H54 (cell line): ENCODE results near the gene ASB16.
"Not testable (repeated sequence)": the region's sequence is repeated elsewhere in the genome, so short reads cannot be mapped to it uniquely, and the experiment has no call there.

Experiments
- DNase-seq: peaks from one replicate; pipeline ENCODE4 v3.0.0; 2011; ENCODE audit warnings: low spot score, mixed read lengths; ENCODE audit not compliant: insufficient read length
- FAIRE-seq: peaks from 3 replicates; lab custom pipeline; 2011; peaks lifted over from hg19 to GRCh38; lab: Jason Lieb, UNC
- POLR2A ChIP-seq: IDR thresholded peaks from 2 replicates; pipeline ENCODE4 v1.6.1; 2011; ENCODE audit warnings: low read depth, mild to moderate bottlenecking, low read length

ASB16 gene

DNA sequence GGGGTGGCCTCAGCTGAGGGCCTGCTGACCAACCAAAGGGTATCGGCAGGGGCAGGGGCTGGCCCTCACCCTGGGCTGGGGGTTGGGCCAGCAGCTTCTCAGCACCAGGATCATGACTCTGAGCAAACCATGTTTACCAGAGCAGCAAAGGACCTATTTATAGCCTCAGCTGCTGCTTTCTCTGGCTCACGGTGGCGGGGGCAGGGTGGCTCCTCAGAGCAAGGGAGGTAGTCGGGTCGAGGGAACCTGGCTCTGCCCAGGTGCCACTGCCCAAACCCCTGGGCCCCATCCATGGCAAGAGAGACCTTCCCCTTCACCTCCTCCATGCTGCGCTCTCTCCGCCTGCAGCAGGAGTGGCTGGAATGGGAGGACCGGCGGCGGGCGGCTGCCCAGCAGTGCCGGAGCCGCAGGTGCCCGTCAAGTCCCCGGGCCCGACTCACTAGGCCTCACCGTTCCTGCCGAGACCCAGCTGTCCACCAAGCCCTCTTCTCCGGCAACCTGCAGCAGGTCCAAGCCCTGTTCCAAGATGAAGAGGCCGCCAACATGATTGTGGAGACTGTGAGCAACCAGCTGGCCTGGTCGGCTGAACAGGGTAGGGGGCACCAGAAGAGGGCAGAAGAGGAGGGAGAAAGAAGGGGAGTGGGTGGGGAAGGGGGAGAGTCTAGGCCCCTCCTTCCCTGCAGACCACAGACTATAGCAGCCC is at the start of gene ASB16:
Gene ASB16, plus strand, starts transcription at position 206 of the 703 bp plus-strand sequence. Its CDS starts 86 bp downstream, at position 292.
- DNase-seq = no peak

DNA sequence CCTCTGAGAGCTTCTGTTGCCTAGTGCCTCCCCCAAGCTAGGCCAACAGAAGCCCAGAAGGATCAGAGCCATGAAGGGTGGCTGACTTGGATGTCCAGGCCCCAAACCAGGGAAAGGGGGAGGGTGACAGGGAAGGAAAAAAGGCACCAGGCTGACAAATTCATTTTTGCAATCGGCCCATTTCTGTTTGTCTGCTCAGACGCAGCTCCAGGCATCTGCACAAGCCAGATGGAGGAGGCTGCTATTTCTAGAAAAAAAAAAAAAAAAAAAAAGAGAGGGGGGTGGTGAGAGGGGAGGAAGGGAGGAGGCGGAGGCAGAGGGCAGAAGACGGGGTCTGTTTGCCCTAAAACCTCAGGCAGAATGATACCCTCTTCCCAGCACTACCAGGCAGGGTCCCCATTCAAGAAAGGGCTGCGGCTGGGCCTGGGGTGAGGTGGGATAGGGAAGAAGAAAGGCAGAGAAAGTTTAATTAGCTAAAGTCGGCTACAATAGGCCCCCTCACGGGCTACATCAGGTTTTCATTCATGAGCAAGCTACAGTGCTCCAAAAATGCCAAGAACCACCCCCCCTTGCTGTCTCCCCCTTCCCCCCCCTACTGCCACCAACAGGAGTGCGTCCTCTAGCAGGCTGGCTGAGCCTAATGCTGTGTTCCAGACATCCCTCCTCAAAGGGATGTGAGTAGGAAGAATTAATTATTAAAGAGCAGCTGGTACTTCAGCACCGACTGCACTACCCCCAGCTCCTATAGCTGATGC is 49.5 kb upstream of the ASB16 start:
- FAIRE-seq (no peak), DNase-seq (no peak)
- TF ChIP-seq POLR2A = no peak

More for the DNA sequence above, at the start of gene ASB16:
- no peak for FAIRE-seq
- TF ChIP-seq POLR2A = 0 out of 2 replicates have a peak, but pooled peaks have one; percentile 22

DNA sequence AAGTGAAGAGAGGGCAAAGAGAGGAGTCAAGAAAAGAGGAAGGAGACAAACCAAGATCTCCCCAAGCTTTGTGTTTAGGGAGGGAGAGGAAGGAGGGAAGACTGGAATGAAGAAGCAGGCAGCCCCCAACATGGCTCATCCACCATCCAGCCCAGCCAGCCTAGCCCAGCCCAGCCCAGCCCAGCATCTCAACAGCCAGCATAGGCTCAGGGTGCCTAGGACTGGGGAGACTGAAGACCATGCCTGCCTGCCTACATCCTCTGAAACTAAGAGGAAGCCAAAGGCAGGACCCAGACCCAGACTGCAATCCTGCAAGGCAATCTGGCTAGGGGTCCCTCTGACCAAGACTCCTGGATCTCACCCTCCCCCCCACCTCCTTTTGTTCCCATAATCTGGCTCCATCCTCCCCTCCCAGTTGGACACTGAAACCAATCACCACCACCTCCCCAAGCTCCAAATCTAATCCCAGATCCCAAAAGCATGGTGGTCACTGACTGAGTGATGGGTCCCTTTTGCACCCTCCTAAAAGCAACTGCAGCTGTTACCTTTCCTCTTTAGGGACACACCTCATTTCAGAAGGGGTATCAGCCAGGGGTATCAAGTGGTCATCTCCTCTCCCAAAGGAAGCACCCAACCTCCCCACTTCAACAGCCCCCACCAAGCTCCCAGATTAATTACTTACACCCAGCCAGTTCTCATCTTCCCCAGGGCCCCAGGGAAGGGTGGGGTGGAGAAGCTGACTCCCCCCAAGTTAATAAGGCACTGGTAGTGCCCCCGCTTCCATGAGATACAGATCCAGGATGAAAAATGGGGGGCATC is 48.3 kb upstream of the ASB16 start:
- FAIRE-seq (no peak), DNase-seq (no peak)
- TF ChIP-seq POLR2A = no peak

- FAIRE-seq (no peak), DNase-seq (no peak)
- TF ChIP-seq POLR2A = no peak
These were observed 47.6 kb upstream of the ASB16 start for GRCh38 chr17:44122816-44123355.

DNA sequence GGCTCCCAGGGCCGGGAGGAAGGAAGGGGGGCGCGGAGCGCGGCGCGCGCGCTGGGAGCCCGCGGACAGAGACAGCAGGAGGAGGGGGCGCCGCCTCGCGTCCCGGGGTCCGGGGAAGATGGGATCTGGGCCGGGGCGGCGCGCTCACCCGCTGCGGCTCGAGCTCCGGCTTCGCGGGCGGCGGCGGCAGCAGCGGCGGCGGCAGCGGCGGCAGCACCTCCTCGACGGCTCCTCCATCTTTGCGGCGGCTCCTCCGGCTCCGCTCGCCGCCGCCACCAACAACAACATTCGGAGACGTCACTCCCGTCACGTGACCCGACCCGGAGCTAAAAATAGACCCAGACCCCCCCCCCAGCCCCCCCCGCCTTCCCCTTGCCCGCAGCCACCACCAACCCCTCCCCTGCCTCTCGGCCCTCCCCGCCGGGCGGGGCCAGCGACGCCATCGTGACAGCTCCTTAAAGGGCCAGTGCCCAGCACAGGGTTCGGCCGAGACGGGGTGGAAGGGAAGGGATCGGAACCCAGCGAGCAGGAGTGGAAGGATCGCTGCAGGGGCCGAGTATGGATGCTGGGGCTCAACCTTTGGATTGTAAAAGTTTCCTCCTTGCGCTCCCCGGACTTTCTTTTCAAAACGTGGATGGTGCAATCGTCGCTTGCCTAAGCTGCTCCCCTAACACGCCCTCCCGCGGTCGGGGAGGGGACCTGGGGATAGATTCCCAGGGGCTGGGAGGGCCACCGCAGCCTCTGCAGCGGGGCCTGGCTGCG is 47.0 kb upstream of the ASB16 start, which contains the start of gene HDAC5:
Gene HDAC5, minus strand, starts transcription at position 286 of the 762 bp plus-strand sequence. CDS start 6,126 bp downstream, outside the sequence.
- DNase-seq (peak; percentile 89), FAIRE-seq (no peak)
- peak; percentile 47; the same call in 1 of the 2 replicates for TF ChIP-seq POLR2A

DNA sequence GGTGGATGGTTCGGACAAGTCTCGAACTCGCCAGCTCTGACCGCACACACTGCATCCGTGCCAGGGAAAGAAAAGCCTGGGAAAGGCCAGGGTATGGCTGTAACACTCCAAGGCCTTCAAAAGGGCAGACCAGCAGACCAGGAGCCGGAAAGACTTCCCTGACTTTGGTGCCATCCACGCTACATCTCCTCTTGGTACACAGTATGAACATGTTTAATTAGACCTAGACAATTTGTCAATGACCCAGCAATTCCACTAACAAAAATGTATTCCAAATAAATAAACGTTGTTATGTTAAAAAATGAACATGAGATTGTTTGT is 46.4 kb upstream of the ASB16 start:
- no peak for TF ChIP-seq POLR2A
- FAIRE-seq = no peak

DNA sequence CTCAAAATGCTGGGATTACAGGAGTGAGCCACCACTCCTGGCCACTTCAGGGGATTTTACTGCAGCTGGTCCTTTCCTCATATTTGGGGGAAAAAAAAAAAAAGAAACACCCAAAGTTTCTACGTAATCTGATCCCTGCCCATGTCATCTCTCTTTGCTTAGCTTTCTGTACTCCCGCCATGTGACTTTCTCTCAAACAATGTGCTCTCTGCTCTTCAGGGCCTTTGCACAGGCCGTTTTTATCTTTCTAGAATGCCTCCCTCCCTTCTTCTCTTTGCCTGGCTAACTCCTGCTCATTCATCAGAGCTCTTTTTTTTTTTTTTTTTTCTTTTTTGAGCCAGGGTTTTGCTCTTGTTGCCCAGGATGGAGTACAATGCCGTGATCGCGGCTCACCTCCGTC is 42.1 kb upstream of the ASB16 start:
- FAIRE-seq = no peak
- DNase-seq = no peak
- TF ChIP-seq POLR2A = no peak

More for the DNA sequence above, 46.4 kb upstream of the ASB16 start:
- DNase-seq = no peak

DNA sequence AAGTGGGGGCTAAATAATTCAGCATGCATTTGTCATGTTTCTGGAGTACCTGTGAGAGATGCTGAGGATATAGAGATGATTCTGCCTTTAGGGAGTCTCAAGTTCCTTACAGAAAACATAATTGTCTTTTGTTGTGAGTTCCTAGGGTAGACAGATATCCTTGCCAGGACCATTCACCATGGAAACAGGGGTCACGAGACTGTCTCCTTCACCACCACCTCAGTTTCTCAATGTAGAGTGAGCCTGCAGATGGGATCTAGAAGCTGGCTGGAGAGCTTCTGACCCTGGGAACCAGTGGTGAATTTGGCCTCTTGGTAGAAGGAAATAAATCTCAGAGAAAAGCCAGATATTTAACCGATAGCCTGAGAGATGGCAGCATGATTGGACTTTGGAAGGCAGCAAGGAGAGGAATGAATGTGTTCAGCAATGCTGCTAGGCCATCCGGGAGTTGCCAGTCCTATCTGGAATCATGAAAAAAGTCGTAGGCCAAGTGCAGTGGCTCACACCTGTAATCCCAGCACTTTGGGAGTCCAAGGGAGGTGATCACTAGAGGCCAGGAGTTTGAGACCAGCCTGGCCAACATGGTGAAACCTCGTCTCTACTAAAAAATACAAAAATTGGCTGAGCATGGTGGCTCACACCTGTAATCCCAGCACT is 39.7 kb upstream of the ASB16 start:
- DNase-seq (no peak), FAIRE-seq (no peak)
- no peak for TF ChIP-seq POLR2A

- not testable (repeated sequence) for FAIRE-seq, DNase-seq
These were observed 39.1 kb upstream of the ASB16 start for GRCh38 chr17:44131372-44131771.

- FAIRE-seq = no peak
- DNase-seq = no peak
- no peak for TF ChIP-seq POLR2A
These were observed 38.2 kb upstream of the ASB16 start for GRCh38 chr17:44132275-44132821.

GRCh38 chr17:44133918-44134476 is 36.5 kb upstream of the ASB16 start:
- no peak for DNase-seq
- TF ChIP-seq POLR2A = no peak
- no peak for FAIRE-seq
